PC-3 (cell line): ENCODE measurements around the gene RGMB. TPM values are rescaled to one million over a fixed set of nuclear protein-coding genes. Genes with fewer than 3 reads are reported as not detected.

Source experiments
- ATAC-seq: fragments of 200-7000 bp; cut with Tn5 transposase; 2 replicates; pipeline ENCODE4 v1.9.1; 2020; ENCODE audit warnings: mild to moderate bottlenecking, moderate library complexity
- BruUV-seq: library from RNA; stranded (reverse); fragments of 400-500 nt; replicated peaks from 2 replicates; lab custom pipeline; 2021; lab: Mats Ljungman, UMichigan
- CTCF ChIA-PET: fragments of 300-600 bp; sonication (Branson Sonifier 250); formaldehyde crosslinking; loops from one replicate; lab custom pipeline; 2022; ENCODE audit warnings: antibody characterized with exemption; lab: Charles Lee
- POLR2A ChIA-PET: fragments of 300-600 bp; sonication (Branson Sonifier 250); formaldehyde crosslinking; loops from one replicate; lab custom pipeline; 2022; ENCODE audit warnings: antibody characterized with exemption; ENCODE audit not compliant: unreplicated experiment; lab: Charles Lee
- DNase-seq: peaks from one replicate; pipeline ENCODE4 v3.0.0-alpha.2; 2015
- H2AFZ ChIP-seq: fragments of 300-600 bp; sonication (generic); 2 replicates; pipeline ENCODE4 v1.6.0; 2016; ENCODE audit warnings: antibody characterized with exemption, low read length
- H3F3A ChIP-seq: fragments of 300-600 bp; sonication (generic); one replicate; pipeline ENCODE4 v1.6.0; 2017; ENCODE audit warnings: antibody characterized with exemption, low read length, control low read depth, mild to moderate bottlenecking; ENCODE audit not compliant: unreplicated experiment
- H3K27ac ChIP-seq: fragments of 300-600 bp; sonication (generic); 2 replicates; pipeline ENCODE4 v1.5.1; 2016; ENCODE audit warnings: mild to moderate bottlenecking, low read length
- H3K27me3 ChIP-seq: fragments of 300-600 bp; sonication (generic); 2 replicates; pipeline ENCODE4 v1.6.1; 2016; ENCODE audit warnings: low read length, mixed read lengths
- H3K36me3 ChIP-seq: fragments of 300-600 bp; sonication (generic); 2 replicates; pipeline ENCODE4 v1.6.1; 2016; ENCODE audit warnings: low read depth, mixed run types, low read length, mixed read lengths
- H3K4me1 ChIP-seq: fragments of 300-600 bp; sonication (generic); 2 replicates; pipeline ENCODE4 v1.5.1; 2016; ENCODE audit warnings: low read length; ENCODE audit not compliant: insufficient read depth
- H3K4me2 ChIP-seq: fragments of 300-600 bp; sonication (generic); 2 replicates; pipeline ENCODE4 v1.6.0; 2016; ENCODE audit warnings: low read length
- H3K4me3 ChIP-seq: fragments of 300-600 bp; sonication (generic); 2 replicates; pipeline ENCODE4 v1.5.1; 2016; ENCODE audit warnings: mild to moderate bottlenecking, low read length, mixed read lengths
- H3K79me2 ChIP-seq: fragments of 300-600 bp; sonication (generic); 2 replicates; pipeline ENCODE4 v1.6.1; 2017; ENCODE audit warnings: low read length, mixed read lengths
- H3K9ac ChIP-seq: fragments of 300-600 bp; sonication (generic); 2 replicates; pipeline ENCODE4 v1.6.0; 2016; ENCODE audit warnings: mild to moderate bottlenecking, low read length
- H3K9me2 ChIP-seq: fragments of 300-600 bp; sonication (generic); replicated peaks from 2 replicates; pipeline ENCODE4 v1.6.1; 2016; ENCODE audit warnings: mixed run types, low read length, mixed read lengths
- H3K9me3 ChIP-seq: fragments of 300-600 bp; sonication (generic); 2 replicates; pipeline ENCODE4 v1.6.1; 2016; ENCODE audit warnings: low read length, mixed read lengths
- H4K20me1 ChIP-seq: fragments of 300-600 bp; sonication (generic); 2 replicates; pipeline ENCODE4 v1.6.1; 2016; ENCODE audit warnings: low read length, mixed read lengths
- CTCF ChIP-seq: fragments of 300-600 bp; sonication (generic); conservative IDR thresholded peaks from 2 replicates; pipeline ENCODE4 v1.5.1; 2017; ENCODE audit warnings: antibody characterized with exemption, low read depth, mild to moderate bottlenecking, low read length
- EZH2 ChIP-seq: fragments of 300-600 bp; sonication (generic); IDR thresholded peaks from one replicate; pipeline ENCODE4 v1.6.1; 2017; ENCODE audit warnings: antibody characterized with exemption, mild to moderate bottlenecking, low read length; ENCODE audit not compliant: unreplicated experiment
- EZH2phosphoT487 ChIP-seq: fragments of 300-600 bp; sonication (generic); IDR thresholded peaks from 2 replicates; pipeline ENCODE4 v1.6.1; 2018; ENCODE audit warnings: mild to moderate bottlenecking, antibody characterized with exemption, low read length, borderline replicate concordance
- intact Hi-C: fragments of 100-400 bp; cut with micrococcal nuclease; formaldehyde crosslinking; loops from 2 replicates; pipeline ENCODE4 v1.9.0; 2023
- total RNA-seq: library from RNA; depleted of rRNA; stranded (reverse); fragments of >200 nt; gene quantifications from 2 replicates; pipeline ENCODE4 v1.2.3, GENCODE V29; 2014

Gene RGMB
- total RNA-seq, 1 experiment from 2014 or later, result 31.1 TPM

- Histone ChIP-seq H2AFZ (no peak overlapping the region), H3K4me3 (peak overlapping the region; percentile 0; the same call in 1 of the 2 replicates), H3K4me2 (peak overlapping the region; percentile 66), H4K20me1 (no peaks in the 10 kb centered on the region), H3K9me3 (no peaks in the 10 kb centered on the region), H3K9ac (peak overlapping the region; percentile 46), H3K27me3 (no peaks in the 10 kb centered on the region), H3F3A (peaks cover 3% of the 10 kb centered on the region), H3K4me1 (peaks cover 26% of the 10 kb centered on the region), H3K79me2 (no peaks in the 10 kb centered on the region), H3K27ac (peak overlapping the region; percentile 85), H3K36me3 (no peaks in the 10 kb centered on the region), H3K9me2 (no peaks in the 10 kb centered on the region)
- ATAC-seq, result peak; percentile 100
- TF ChIP-seq CTCF (no peak), EZH2phosphoT487 (no peak), EZH2 (no peak)
- BruUV-seq, result no TSS peak
- ChIA-PET POLR2A (no interaction called here), CTCF (interaction anchor here (0.5 to 1.8 kb wide), 7 partner anchors 11 to 1529 kb away, joined by 3 to 12 read pairs (median 4); no protein-coding TSS in a partner anchor)
- peak; percentile 98 for DNase-seq
- intact Hi-C loops, result loop anchor here (1.0 kb wide), 2 partner anchors 287 to 300 kb away; no protein-coding TSS in a partner anchor
Measured at GRCh38 chr5:98755406-98755805, 18.1 kb upstream of the RGMB start.

GRCh38 chr5:98757978-98758377, 15.5 kb upstream of the RGMB start:
- H3K27me3 ChIP-seq, result no peaks in the 10 kb centered on the region
- H3K9me2 ChIP-seq, result no peaks in the 10 kb centered on the region
- DNase-seq, result no peak
- H4K20me1 ChIP-seq, result no peaks in the 10 kb centered on the region
- no peaks in the 10 kb centered on the region for H3K79me2 ChIP-seq
- H3K4me3 ChIP-seq, result no peak overlapping the region
- no peak overlapping the region for H3K27ac ChIP-seq
- no peaks in the 10 kb centered on the region for H3K36me3 ChIP-seq
- TF ChIP-seq EZH2 (no peak), EZH2phosphoT487 (no peak), CTCF (no peak)
- no peak overlapping the region for H3K9ac ChIP-seq
- H3K4me2 ChIP-seq, result no peak overlapping the region
- no TSS peak for BruUV-seq
- H3F3A ChIP-seq, result peaks cover 3% of the 10 kb centered on the region
- ChIA-PET CTCF (no interaction called here), POLR2A (no interaction called here)
- intact Hi-C loops, result no loop called here
- H2AFZ ChIP-seq, result no peak overlapping the region
- H3K9me3 ChIP-seq, result no peaks in the 10 kb centered on the region
- peaks cover 26% of the 10 kb centered on the region for H3K4me1 ChIP-seq
- ATAC-seq, result no peak

GRCh38 chr5:98763001-98763630, 10.3 kb upstream of the RGMB start:
- H3K36me3 ChIP-seq, result no peaks in the 10 kb centered on the region
- H3K9me3 ChIP-seq, result no peaks in the 10 kb centered on the region
- no peak for ATAC-seq
- H3K27ac ChIP-seq, result no peak overlapping the region
- no peak overlapping the region for H3K4me3 ChIP-seq
- H3K9me2 ChIP-seq, result no peaks in the 10 kb centered on the region
- H3K9ac ChIP-seq, result no peak overlapping the region
- no TSS peak for BruUV-seq
- ChIA-PET POLR2A (no interaction called here), CTCF (no interaction called here)
- no peaks in the 10 kb centered on the region for H3F3A ChIP-seq
- 0 out of 2 replicates have a peak overlapping the region, but pooled peaks have one; percentile 2 for H3K4me2 ChIP-seq
- TF ChIP-seq EZH2phosphoT487, result no peak
- intact Hi-C loops, result no loop called here
- no peaks in the 10 kb centered on the region for H3K79me2 ChIP-seq
- peak; percentile 63 for DNase-seq
- H4K20me1 ChIP-seq, result no peaks in the 10 kb centered on the region
- peaks cover 4% of the 10 kb centered on the region; the same call in 1 of the 2 replicates for H3K4me1 ChIP-seq
- H2AFZ ChIP-seq, result no peak overlapping the region
- H3K27me3 ChIP-seq, result no peaks in the 10 kb centered on the region
